ENCODE measurements around the gene SUGCT.
A peak's percentile ranks its signal among the peaks of the same experiment; 100 is the strongest.

Gene SUGCT

DNA sequence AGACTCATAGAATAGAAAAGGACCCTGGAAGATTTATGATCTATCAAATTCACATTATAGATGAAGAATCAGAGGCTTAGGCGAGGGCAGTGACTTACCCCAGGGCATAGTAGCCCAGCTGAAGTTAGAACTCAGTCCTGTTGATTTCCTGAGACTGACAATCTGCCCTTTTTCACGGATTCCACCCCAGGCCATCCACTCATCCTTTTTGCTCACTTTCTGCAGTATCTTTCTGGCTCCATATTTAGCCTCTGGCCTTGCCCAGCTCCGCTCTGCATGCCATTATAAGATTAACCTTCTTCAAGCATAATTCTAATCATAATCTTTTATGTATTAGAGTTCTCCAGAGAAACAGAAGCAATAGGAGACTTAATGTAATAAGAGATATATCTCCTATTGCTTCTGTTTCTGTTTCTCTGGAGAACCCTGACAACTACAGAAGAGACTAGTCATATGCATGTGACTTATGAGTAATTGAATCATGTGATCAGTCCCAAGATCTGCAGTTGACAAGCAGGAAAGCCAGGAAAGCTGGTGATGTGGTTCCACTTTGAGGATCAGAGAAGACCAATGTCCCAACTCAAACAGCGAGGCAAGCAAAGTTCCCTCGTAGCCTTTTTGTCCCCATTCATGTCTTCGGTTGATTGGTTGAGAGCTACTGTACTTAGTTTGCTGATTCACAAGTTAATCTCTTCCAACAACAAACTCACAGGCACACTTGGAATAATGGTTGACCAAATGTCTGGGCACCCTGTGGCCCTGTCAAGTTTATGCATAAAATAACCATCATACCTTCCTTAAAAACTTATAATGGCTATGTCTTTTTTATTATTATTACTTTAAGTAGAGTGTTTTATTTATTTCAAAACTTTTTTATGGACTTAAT, 412.1 kb downstream of the SUGCT start:
- H4K20me1 ChIP-seq (ENCODE audit: insufficient read depth, low read length): no peaks in the 10 kb centered on the region
- peaks cover 7% of the 10 kb centered on the region for H3K4me1 ChIP-seq (ENCODE audit: low read length)
- no peaks in the 10 kb centered on the region for H3K79me2 ChIP-seq (ENCODE audit: low read length)
- no peak overlapping the region for H3K4me3 ChIP-seq (ENCODE audit: low read length)
- H2AFZ ChIP-seq (ENCODE audit: low read length): no peak overlapping the region
- no peak overlapping the region for H3K9ac ChIP-seq (ENCODE audit: low read length)
- H3F3A ChIP-seq (ENCODE audit: insufficient read depth, low read length): no peaks in the 10 kb centered on the region
- H3K9me2 ChIP-seq (replicated peaks; ENCODE audit: insufficient read depth, low read length): no peaks in the 10 kb centered on the region
- TF ChIP-seq, protein P1, sequence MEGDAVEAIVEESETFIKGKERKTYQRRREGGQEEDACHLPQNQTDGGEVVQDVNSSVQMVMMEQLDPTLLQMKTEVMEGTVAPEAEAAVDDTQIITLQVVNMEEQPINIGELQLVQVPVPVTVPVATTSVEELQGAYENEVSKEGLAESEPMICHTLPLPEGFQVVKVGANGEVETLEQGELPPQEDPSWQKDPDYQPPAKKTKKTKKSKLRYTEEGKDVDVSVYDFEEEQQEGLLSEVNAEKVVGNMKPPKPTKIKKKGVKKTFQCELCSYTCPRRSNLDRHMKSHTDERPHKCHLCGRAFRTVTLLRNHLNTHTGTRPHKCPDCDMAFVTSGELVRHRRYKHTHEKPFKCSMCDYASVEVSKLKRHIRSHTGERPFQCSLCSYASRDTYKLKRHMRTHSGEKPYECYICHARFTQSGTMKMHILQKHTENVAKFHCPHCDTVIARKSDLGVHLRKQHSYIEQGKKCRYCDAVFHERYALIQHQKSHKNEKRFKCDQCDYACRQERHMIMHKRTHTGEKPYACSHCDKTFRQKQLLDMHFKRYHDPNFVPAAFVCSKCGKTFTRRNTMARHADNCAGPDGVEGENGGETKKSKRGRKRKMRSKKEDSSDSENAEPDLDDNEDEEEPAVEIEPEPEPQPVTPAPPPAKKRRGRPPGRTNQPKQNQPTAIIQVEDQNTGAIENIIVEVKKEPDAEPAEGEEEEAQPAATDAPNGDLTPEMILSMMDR (IDR thresholded peaks at IDR 0.05; ENCODE audit: low read length): no peak
- TF ChIP-seq EZH2phosphoT487 (IDR thresholded peaks at IDR 0.05; ENCODE audit: low read length) (no peak), EZH2 (optimal IDR thresholded peaks at IDR 0.05; ENCODE audit: low read depth, low read length) (no peak)
- no peaks in the 10 kb centered on the region for H3K27me3 ChIP-seq (replicated peaks; ENCODE audit: insufficient read depth, low read length)
- H3K36me3 ChIP-seq (replicated peaks; ENCODE audit: insufficient read depth, low read length): no peaks in the 10 kb centered on the region
- no peak overlapping the region for H3K4me2 ChIP-seq (ENCODE audit: low read depth, low read length)
- no peak for DNase-seq
- no peak overlapping the region for H3K27ac ChIP-seq (ENCODE audit: low read length)
- H3K9me3 ChIP-seq (replicated peaks; ENCODE audit: insufficient read depth, low read length): no peaks in the 10 kb centered on the region

GRCh38 chr7:40549372-40550039, 414.7 kb downstream of the SUGCT start:
- no peak for DNase-seq
- no peak overlapping the region for H3K4me2 ChIP-seq (ENCODE audit: low read depth, low read length)
- H3K27me3 ChIP-seq (replicated peaks; ENCODE audit: insufficient read depth, low read length): no peaks in the 10 kb centered on the region

DNA sequence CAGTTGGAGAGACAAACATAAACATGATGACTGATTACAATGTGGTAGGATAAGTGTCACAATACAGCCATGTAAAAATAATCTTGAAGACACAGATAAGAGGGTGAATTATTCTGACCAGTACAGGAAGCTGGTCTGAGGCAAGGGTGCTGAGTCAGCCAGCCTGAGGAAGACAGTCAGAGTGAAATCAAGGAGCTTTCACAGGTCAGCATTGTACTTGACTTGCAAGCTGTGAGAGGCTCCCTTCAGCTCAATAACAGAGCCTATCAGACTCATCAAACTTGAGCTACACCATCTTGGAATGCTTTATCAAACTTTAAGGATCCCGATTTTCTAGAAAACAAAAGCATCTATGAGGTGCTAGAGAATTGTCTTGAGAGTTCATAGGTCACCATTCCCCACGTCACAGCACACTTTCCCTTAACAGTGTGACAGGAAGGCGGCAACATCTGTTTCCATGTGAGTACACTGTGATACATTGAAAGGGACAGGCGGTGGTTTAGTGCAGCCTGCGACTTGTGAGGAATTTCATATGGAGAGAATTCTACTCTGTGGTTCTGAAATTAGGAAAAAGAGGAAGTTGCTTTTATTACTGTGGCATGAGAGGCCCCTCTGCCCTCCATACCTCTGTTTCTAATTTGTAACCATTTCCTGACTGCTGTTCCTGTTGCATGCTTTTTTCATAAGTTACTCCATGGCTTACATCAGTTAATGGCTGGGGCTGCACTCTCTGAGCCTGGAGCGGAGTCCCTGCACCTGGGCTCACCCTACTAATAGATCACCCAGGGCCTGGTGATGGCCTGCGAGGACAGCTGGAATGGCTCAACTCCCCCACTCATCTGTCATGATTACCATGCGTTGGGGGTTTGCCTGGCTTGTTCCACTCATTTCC, 417.1 kb downstream of the SUGCT start:
- Histone ChIP-seq H3K4me3 (ENCODE audit: low read length) (no peak overlapping the region), H3K27me3 (replicated peaks; ENCODE audit: insufficient read depth, low read length) (no peaks in the 10 kb centered on the region), H3K27ac (ENCODE audit: low read length) (peak overlapping the region; percentile 31; the same call in 1 of the 2 replicates), H3K4me1 (ENCODE audit: low read length) (peaks cover 14% of the 10 kb centered on the region), H3K4me2 (ENCODE audit: low read depth, low read length) (peak overlapping the region; percentile 33), H3K79me2 (ENCODE audit: low read length) (no peaks in the 10 kb centered on the region), H4K20me1 (ENCODE audit: insufficient read depth, low read length) (no peaks in the 10 kb centered on the region), H3K9me3 (replicated peaks; ENCODE audit: insufficient read depth, low read length) (no peaks in the 10 kb centered on the region), H2AFZ (ENCODE audit: low read length) (no peak overlapping the region; the same call in 1 of the 2 replicates), H3K36me3 (replicated peaks; ENCODE audit: insufficient read depth, low read length) (no peaks in the 10 kb centered on the region), H3K9me2 (replicated peaks; ENCODE audit: insufficient read depth, low read length) (no peaks in the 10 kb centered on the region), H3K9ac (ENCODE audit: low read length) (no peak overlapping the region), H3F3A (ENCODE audit: insufficient read depth, low read length) (no peaks in the 10 kb centered on the region)
- TF ChIP-seq, protein P1 (IDR thresholded peaks at IDR 0.05; ENCODE audit: low read length): no peak
- TF ChIP-seq EZH2 (optimal IDR thresholded peaks at IDR 0.05; ENCODE audit: low read depth, low read length) (no peak), EZH2phosphoT487 (IDR thresholded peaks at IDR 0.05; ENCODE audit: low read length) (no peak)
- peak; percentile 74 for DNase-seq

More at GRCh38 chr7:40549372-40550039, 414.7 kb downstream of the SUGCT start:
- Histone ChIP-seq H3K9ac (ENCODE audit: low read length) (no peak overlapping the region), H3K9me3 (replicated peaks; ENCODE audit: insufficient read depth, low read length) (no peaks in the 10 kb centered on the region), H3K27ac (ENCODE audit: low read length) (no peak overlapping the region), H3K79me2 (ENCODE audit: low read length) (no peaks in the 10 kb centered on the region), H4K20me1 (ENCODE audit: insufficient read depth, low read length) (no peaks in the 10 kb centered on the region), H2AFZ (ENCODE audit: low read length) (no peak overlapping the region), H3F3A (ENCODE audit: insufficient read depth, low read length) (no peaks in the 10 kb centered on the region), H3K9me2 (replicated peaks; ENCODE audit: insufficient read depth, low read length) (no peaks in the 10 kb centered on the region), H3K4me1 (ENCODE audit: low read length) (peaks cover 14% of the 10 kb centered on the region), H3K4me3 (ENCODE audit: low read length) (no peak overlapping the region), H3K36me3 (replicated peaks; ENCODE audit: insufficient read depth, low read length) (no peaks in the 10 kb centered on the region)
- TF ChIP-seq, protein P1 (IDR thresholded peaks at IDR 0.05; ENCODE audit: low read length): no peak
- TF ChIP-seq EZH2 (optimal IDR thresholded peaks at IDR 0.05; ENCODE audit: low read depth, low read length) (no peak), EZH2phosphoT487 (IDR thresholded peaks at IDR 0.05; ENCODE audit: low read length) (no peak)
